WTC11 (cell line): ENCODE data around the gene SARS1. TPM values are rescaled to one million over a fixed set of nuclear protein-coding genes. Genes with fewer than 3 reads are reported as not detected.

Source experiments
- AR ChIP-seq: fragments of 250-450 bp; sonication (Bioruptor Pico); IDR thresholded peaks from 2 replicates; pipeline ENCODE4 v1.9.0; 2021; ENCODE audit warnings: mild to moderate bottlenecking
- CDX4 ChIP-seq: fragments of 250-450 bp; sonication (Bioruptor Pico); IDR thresholded peaks from 2 replicates; pipeline ENCODE4 v1.9.0; 2021; ENCODE audit warnings: moderate library complexity, mild to moderate bottlenecking, inconsistent platforms, borderline replicate concordance
- FOXK1 ChIP-seq: sonication (generic); formaldehyde crosslinking; IDR thresholded peaks from 2 replicates; pipeline ENCODE4 v1.8.0; 2022; ENCODE audit warnings: mild to moderate bottlenecking, moderate library complexity, missing genetic modification reagents
- HMGXB4 ChIP-seq: sonication (generic); formaldehyde crosslinking; IDR thresholded peaks from 2 replicates; pipeline ENCODE4 v1.8.1; 2023; ENCODE audit warnings: mild to moderate bottlenecking, moderate library complexity, missing genetic modification reagents
- JUN ChIP-seq: sonication (generic); formaldehyde crosslinking; IDR thresholded peaks from 2 replicates; pipeline ENCODE4 v1.8.0; 2023; ENCODE audit warnings: mild to moderate bottlenecking, missing genetic modification reagents
- NFATC4 ChIP-seq: fragments of 250-450 bp; sonication (Bioruptor Pico); IDR thresholded peaks from 2 replicates; pipeline ENCODE4 v1.9.0; 2021; ENCODE audit warnings: mild to moderate bottlenecking
- PREB ChIP-seq: sonication (generic); formaldehyde crosslinking; IDR thresholded peaks from 2 replicates; pipeline ENCODE4 v1.8.1; 2022; ENCODE audit warnings: mild to moderate bottlenecking, missing genetic modification reagents, moderate library complexity, borderline replicate concordance
- TCF7 ChIP-seq: sonication (generic); formaldehyde crosslinking; IDR thresholded peaks from 2 replicates; pipeline ENCODE4 v1.8.0; 2022; ENCODE audit warnings: mild to moderate bottlenecking, low read depth, missing genetic modification reagents, moderate library complexity
- ZNF232 ChIP-seq: sonication (generic); formaldehyde crosslinking; IDR thresholded peaks from 2 replicates; pipeline ENCODE4 v1.8.0; 2022; ENCODE audit warnings: mild to moderate bottlenecking, missing genetic modification reagents
- ZNF423 ChIP-seq: fragments of 250-450 bp; sonication (Bioruptor Pico); IDR thresholded peaks from 2 replicates; pipeline ENCODE4 v2.1.2; 2022; ENCODE audit warnings: mild to moderate bottlenecking, moderate library complexity
- total RNA-seq: library from RNA; stranded (reverse); gene quantifications from 3 replicates; pipeline ENCODE4 v1.2.3, GENCODE V29; 2021
- TF ChIP-seq, protein P1 (sequence below): sonication (generic); formaldehyde crosslinking; IDR thresholded peaks from 2 replicates; pipeline ENCODE4 v1.8.0; 2022; ENCODE audit warnings: missing genetic modification reagents
- TF ChIP-seq, protein P2 (sequence below): sonication (generic); formaldehyde crosslinking; IDR thresholded peaks from 2 replicates; pipeline ENCODE4 v1.8.0; 2023; ENCODE audit warnings: mild to moderate bottlenecking, missing genetic modification reagents

Gene SARS1
- total RNA-seq, 1 experiment from 2014 or later: 149 TPM

GRCh38 chr1:109282952-109283747 is 69.4 kb downstream of the SARS1 start, which contains the start of gene PSRC1 (continued):
- TF ChIP-seq HMGXB4 (CRISPR knock-in tag): peak; percentile 88
- peak; percentile 89; the same call in 1 of the 2 replicates for TF ChIP-seq ZNF232 (CRISPR knock-in tag)
- TF ChIP-seq, protein P1, sequence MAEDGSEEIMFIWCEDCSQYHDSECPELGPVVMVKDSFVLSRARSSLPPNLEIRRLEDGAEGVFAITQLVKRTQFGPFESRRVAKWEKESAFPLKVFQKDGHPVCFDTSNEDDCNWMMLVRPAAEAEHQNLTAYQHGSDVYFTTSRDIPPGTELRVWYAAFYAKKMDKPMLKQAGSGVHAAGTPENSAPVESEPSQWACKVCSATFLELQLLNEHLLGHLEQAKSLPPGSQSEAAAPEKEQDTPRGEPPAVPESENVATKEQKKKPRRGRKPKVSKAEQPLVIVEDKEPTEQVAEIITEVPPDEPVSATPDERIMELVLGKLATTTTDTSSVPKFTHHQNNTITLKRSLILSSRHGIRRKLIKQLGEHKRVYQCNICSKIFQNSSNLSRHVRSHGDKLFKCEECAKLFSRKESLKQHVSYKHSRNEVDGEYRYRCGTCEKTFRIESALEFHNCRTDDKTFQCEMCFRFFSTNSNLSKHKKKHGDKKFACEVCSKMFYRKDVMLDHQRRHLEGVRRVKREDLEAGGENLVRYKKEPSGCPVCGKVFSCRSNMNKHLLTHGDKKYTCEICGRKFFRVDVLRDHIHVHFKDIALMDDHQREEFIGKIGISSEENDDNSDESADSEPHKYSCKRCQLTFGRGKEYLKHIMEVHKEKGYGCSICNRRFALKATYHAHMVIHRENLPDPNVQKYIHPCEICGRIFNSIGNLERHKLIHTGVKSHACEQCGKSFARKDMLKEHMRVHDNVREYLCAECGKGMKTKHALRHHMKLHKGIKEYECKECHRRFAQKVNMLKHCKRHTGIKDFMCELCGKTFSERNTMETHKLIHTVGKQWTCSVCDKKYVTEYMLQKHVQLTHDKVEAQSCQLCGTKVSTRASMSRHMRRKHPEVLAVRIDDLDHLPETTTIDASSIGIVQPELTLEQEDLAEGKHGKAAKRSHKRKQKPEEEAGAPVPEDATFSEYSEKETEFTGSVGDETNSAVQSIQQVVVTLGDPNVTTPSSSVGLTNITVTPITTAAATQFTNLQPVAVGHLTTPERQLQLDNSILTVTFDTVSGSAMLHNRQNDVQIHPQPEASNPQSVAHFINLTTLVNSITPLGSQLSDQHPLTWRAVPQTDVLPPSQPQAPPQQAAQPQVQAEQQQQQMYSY (CRISPR knock-in tag): no peak
- TF ChIP-seq FOXK1 (CRISPR knock-in tag): peak; percentile 83; the same call in 1 of the 2 replicates
- TF ChIP-seq NFATC4 (CRISPR knock-in tag): no peak
- TF ChIP-seq, protein P2, sequence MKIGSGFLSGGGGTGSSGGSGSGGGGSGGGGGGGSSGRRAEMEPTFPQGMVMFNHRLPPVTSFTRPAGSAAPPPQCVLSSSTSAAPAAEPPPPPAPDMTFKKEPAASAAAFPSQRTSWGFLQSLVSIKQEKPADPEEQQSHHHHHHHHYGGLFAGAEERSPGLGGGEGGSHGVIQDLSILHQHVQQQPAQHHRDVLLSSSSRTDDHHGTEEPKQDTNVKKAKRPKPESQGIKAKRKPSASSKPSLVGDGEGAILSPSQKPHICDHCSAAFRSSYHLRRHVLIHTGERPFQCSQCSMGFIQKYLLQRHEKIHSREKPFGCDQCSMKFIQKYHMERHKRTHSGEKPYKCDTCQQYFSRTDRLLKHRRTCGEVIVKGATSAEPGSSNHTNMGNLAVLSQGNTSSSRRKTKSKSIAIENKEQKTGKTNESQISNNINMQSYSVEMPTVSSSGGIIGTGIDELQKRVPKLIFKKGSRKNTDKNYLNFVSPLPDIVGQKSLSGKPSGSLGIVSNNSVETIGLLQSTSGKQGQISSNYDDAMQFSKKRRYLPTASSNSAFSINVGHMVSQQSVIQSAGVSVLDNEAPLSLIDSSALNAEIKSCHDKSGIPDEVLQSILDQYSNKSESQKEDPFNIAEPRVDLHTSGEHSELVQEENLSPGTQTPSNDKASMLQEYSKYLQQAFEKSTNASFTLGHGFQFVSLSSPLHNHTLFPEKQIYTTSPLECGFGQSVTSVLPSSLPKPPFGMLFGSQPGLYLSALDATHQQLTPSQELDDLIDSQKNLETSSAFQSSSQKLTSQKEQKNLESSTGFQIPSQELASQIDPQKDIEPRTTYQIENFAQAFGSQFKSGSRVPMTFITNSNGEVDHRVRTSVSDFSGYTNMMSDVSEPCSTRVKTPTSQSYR (CRISPR knock-in tag): peak; percentile 40; the same call in 1 of the 2 replicates
- TF ChIP-seq PREB: no peak
- TF ChIP-seq ZNF423 (CRISPR knock-in tag): no peak
- TF ChIP-seq TCF7 (CRISPR knock-in tag): no peak
- no peak for TF ChIP-seq AR (CRISPR knock-in tag)
- no peak for TF ChIP-seq CDX4 (CRISPR knock-in tag)
- TF ChIP-seq JUN (CRISPR knock-in tag): no peak
